Measurements from ENCODE around the gene PTPRE. TPM values are rescaled to one million over a fixed set of nuclear protein-coding genes. Genes with fewer than 3 reads are reported as not detected.

Gene PTPRE
- total and polyA plus RNA-seq, 8 donors = 6.8 to 88.7 (median 9.3) TPM

DNA sequence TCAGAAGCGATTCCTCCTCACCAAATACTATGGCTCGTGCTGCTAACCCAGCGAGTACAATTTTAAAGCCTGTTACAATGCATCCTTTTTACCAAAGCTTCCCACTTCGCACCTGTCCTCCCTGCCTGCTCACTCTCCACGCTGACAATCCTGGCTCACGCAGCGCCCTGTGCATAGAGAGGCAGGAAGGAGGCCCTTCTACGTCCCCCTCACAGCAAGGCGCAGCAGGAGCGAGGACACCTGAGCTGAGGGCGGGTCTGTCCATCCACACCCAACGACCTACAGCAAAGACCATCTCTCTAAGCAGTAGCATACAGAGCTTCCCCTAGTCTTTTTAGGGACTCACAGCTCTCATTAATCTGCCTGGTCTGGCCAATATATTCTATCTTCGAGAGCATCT, 173.3 kb downstream of the PTPRE start:
- ATAC-seq (no peak), DNase-seq (no peak)
- Histone ChIP-seq H3K9me3 (no peaks in the 10 kb centered on the region), H3K36me3 (peaks cover 0 to 100% of the 10 kb centered on the region in 2 donors), H3K4me3 (no peak overlapping the region), H3K27ac (no peak overlapping the region), H3K4me1 (no peaks in the 10 kb centered on the region), H3K27me3 (no peaks in the 10 kb centered on the region)
- TF ChIP-seq, protein P1, sequence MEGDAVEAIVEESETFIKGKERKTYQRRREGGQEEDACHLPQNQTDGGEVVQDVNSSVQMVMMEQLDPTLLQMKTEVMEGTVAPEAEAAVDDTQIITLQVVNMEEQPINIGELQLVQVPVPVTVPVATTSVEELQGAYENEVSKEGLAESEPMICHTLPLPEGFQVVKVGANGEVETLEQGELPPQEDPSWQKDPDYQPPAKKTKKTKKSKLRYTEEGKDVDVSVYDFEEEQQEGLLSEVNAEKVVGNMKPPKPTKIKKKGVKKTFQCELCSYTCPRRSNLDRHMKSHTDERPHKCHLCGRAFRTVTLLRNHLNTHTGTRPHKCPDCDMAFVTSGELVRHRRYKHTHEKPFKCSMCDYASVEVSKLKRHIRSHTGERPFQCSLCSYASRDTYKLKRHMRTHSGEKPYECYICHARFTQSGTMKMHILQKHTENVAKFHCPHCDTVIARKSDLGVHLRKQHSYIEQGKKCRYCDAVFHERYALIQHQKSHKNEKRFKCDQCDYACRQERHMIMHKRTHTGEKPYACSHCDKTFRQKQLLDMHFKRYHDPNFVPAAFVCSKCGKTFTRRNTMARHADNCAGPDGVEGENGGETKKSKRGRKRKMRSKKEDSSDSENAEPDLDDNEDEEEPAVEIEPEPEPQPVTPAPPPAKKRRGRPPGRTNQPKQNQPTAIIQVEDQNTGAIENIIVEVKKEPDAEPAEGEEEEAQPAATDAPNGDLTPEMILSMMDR (IDR thresholded peaks at IDR 0.05) = no peak
- intact Hi-C loops (cut with DNase I) = no loop called here

- Histone ChIP-seq H3K27me3 (no peaks in the 10 kb centered on the region), H3K27ac (no peak overlapping the region), H3K36me3 (peaks cover 0 to 100% of the 10 kb centered on the region in 2 donors), H3K9me3 (no peaks in the 10 kb centered on the region), H3K4me1 (no peaks in the 10 kb centered on the region), H3K4me3 (no peak overlapping the region)
- intact Hi-C loops (cut with DNase I) = no loop called here
- DNase-seq (no peak), ATAC-seq (no peak)
- TF ChIP-seq, protein P1 (IDR thresholded peaks at IDR 0.05) = no peak
Measured at GRCh38 chr10:128080641-128081040, 173.7 kb downstream of the PTPRE start.

DNA sequence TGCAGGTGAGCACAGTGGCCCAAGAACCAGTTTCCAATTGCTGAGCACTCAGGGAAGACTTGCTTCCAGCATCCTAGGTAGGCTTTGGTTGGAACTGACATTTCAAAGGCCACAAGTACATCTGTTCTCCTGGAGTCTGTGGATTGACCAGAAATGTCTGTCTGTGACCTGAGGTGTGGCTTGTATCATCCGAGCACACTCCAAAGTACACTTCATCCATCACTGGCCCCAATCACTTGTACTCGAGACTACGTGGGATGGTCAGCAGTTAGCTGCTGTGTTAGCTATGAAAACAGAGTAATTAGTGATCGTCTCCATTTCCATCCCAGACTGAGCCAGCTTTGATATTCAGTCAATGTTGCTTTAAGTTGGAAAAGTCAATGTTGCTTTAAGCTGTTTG, 174.3 kb downstream of the PTPRE start:
- no peak overlapping the region for H3K27ac ChIP-seq
- H3K36me3 ChIP-seq = peaks cover 0 to 97% of the 10 kb centered on the region in 2 donors
- TF ChIP-seq, protein P1 (IDR thresholded peaks at IDR 0.05) = no peak
- no peak for DNase-seq
- no peak overlapping the region for H3K4me3 ChIP-seq
- intact Hi-C loops (cut with DNase I) = no loop called here
- H3K9me3 ChIP-seq = no peaks in the 10 kb centered on the region
- no peak for ATAC-seq
- no peaks in the 10 kb centered on the region for H3K4me1 ChIP-seq
- H3K27me3 ChIP-seq = no peaks in the 10 kb centered on the region

GRCh38 chr10:128081720-128082119, 174.8 kb downstream of the PTPRE start:
- intact Hi-C loops (cut with DNase I) = no loop called here
- peaks cover 0 to 93% of the 10 kb centered on the region in 2 donors for H3K36me3 ChIP-seq
- no peaks in the 10 kb centered on the region for H3K27me3 ChIP-seq
- no peaks in the 10 kb centered on the region for H3K4me1 ChIP-seq
- no peak overlapping the region for H3K4me3 ChIP-seq
- ATAC-seq (no peak), DNase-seq (no peak)
- no peaks in the 10 kb centered on the region for H3K9me3 ChIP-seq
- H3K27ac ChIP-seq = no peak overlapping the region
- TF ChIP-seq, protein P1 (IDR thresholded peaks at IDR 0.05) = no peak

GRCh38 chr10:128083191-128083895, 176.4 kb downstream of the PTPRE start:
- H3K4me1 ChIP-seq = no peaks in the 10 kb centered on the region
- TF ChIP-seq, protein P1 (IDR thresholded peaks at IDR 0.05) = no peak
- ATAC-seq (no peak), DNase-seq (no peak)
- no peaks in the 10 kb centered on the region for H3K27me3 ChIP-seq
- intact Hi-C loops (cut with DNase I) = no loop called here
- H3K36me3 ChIP-seq = peaks cover 0 to 77% of the 10 kb centered on the region in 2 donors
- H3K27ac ChIP-seq = no peak overlapping the region
- no peak overlapping the region for H3K4me3 ChIP-seq
- H3K9me3 ChIP-seq = no peaks in the 10 kb centered on the region
